HG03039 (cell line): ENCODE measurements around the gene ADRA1B.

Experiments
- ATAC-seq: cut with Tn5 transposase; IDR thresholded peaks from one replicate; pipeline ENCODE4 v1.9.1; 2021; ENCODE audit warnings: mild to moderate bottlenecking, moderate library complexity; ENCODE audit not compliant: unreplicated experiment

ADRA1B gene

GRCh38 chr5:159923008-159923407 is 6.7 kb downstream of the ADRA1B start:
- no peak for ATAC-seq

- ATAC-seq, result no peak
These were observed 12.0 kb downstream of the ADRA1B start for GRCh38 chr5:159928122-159928909.

DNA sequence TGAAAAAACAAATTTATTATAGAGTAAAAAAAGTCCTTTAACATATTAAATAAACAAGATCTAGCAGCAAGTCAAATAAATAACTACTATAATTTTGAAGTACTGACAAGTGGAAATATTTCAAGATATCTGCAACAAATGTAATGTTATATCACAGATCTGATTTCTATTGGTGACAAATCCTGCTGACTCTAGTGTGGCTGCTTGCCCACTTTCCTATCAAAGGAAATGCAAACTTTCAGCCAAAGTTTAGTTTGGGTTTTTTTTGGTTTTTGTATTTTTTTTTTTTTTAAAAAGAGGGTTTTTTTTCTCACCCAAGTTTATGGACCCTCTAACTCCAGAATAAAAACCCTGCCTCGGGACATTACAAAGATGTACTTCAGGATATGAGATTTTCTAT is 12.9 kb downstream of the ADRA1B start:
- no peak for ATAC-seq

DNA sequence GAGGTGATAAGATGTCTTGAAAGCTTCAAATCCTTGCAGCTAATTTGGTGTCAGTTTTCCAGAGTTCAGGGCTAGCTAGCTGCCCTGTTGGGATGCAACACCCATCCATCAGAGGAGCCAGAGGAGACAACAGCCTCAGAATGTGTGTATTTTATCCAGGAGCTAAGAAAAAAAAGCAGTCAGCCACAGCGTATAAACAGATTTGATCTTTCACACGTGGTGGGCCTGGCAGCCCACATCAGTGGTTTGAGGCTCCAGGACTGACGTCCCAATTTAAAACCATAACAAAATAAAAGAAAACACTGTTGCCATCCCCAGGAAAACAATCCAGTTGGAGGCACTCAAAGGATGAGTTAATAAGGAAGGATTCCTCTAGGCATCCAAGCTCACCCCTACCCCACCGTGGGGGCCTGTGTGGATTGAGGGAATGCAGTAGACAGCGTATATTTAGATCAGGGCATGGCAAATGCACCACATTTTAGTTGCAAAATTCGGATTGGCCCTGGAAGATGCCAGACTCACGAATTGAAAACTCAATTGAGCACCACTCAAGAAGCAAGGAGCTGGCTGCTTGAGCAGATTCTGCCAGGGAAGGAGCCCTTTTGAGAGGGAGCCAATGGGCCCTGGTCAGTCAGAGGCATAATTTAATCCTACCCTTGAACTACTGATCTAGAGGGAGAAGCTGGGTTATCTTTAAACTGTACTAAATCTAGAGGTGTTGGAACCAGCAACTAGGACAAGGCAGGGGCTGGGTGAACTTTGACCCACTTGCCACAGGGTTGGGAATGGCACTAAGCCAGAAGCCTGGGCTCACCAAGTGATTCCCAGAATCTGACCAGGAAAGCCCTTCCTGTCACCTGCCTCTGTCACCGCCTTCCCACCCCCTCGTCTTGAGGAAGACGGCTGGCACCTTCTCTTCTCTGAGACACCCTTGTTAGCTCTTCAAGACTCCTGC is 17.5 kb downstream of the ADRA1B start:
- ATAC-seq, result no peak

DNA sequence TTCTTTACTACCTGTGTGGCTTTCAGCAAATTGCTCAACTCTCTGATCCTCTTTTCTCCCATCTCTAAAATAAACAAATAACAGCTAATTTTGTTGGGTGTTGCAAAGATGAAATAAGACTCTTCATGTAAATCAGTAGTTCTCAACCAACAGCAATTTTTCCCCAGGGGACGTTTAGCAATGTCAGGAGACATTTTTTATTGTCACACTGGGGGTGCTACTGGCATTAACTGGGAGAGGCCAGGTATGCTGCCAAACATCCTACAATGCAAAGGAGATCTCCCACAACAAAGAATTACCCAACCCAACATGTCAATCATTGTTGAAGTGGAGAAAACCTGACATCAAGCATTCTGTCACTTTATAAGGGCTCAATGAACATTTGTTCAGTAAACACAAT is 19.7 kb downstream of the ADRA1B start:
- no peak for ATAC-seq

DNA sequence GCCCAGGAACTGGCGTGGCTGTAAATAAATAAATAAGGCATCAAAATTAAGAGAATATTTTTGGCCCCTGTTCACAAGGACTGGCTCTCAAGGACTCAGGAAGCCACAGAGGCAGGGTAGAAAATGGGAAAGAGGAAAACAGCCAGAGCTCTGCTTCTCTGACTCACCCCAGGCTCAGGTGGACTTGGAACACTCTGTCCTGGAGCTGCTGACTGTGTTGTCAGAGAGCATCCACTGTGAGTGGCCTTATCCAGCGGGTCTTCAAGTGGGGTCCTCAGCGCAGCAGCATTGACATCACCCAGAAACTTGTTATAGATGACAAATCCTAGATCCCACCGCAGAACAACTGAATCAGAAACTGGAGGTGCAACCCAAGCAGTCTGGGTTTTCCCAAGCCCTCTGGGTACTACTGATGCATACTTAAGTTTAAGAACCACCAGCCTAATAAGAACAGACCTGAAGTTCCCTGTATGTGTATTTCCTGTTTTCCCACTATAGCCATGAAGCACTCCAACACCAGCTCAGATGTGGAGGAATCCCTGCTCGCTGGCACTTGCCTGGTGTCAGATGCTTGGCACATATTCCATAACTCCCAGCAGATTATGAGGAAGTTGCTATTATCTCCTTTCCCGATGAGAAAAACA is 20.5 kb downstream of the ADRA1B start:
- no peak for ATAC-seq

DNA sequence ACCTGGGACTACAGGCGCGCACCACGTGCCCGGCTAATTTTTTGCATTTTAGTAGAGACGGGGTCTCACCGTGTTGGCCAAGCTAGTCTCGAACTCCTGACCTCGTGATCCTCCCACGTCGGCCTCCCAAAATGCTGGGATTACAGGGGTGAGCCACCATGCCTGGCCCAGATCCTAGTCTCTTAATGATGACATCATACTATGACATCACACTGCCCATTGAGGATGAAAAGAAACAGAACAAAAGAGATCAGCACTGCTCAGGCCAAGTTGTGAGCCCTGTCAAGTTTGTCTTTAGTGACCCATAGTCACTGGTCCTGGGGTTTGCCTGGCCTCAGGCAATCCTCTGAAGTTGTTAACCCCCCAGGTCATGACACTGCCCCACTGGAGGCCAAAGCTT is 21.3 kb downstream of the ADRA1B start:
- ATAC-seq, result no peak

DNA sequence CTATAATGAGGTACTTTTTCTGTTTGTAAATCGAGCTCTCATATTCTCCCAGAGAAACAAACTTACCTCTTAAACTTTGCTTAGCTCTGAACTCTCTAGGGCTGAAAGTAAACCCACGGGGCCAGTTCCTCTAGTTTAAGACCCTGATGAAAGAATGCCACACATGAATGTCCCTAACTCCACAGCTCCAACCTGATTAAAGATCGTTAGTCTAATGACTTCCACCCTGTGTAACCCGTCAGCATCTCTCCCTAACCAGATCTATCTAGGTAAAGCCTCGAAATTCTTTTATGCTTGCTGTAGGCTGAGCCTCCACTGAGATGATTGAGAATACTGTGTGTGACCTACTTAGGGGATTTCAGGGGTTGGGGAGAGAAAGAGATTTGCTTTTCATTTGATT is 27.0 kb downstream of the ADRA1B start:
- no peak for ATAC-seq

DNA sequence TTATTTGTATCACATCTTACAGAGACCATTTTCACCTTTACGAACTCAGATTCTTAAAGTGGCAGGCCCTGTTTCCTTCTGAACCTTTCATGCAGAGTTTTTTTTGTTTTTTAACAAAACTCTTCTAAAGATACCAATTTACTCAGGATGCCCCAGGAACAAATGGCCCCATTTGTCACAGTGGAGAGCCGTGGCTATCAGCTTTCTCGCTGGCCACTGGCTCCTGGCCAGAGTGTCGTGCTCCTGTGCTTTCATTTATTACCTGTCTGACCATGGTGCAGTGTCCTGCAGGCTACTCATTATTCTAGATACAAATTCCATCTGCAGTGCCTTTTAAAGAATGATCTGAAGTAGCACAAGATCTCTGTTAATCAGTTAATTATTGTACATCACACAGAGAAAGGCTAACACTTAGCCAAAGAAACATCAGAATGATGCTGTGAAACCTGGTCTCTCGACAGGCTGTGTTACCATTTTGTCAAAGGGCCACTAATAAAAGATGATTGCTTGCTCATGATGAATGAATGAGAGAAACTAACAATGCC is 27.8 kb downstream of the ADRA1B start:
- ATAC-seq, result no peak

DNA sequence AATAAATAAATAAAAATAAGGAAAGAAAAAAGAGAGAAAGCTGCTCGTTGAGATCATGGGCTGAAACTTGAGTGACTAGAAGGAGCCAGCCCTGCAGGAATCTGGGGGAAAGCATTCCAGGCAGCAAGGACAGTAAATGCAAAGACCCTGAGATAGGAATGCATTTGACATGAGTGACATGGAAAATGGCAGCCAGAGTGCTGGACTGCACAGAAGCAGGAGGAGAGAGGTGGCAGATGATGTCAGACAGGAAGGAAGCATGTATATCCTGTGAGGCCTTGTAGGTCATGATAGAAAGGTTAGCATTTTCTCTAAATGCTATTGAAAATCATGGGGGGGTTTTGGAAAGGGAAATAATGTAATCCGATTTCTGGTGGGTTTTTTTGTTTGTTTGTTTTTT is 29.1 kb downstream of the ADRA1B start:
- ATAC-seq, result no peak

DNA sequence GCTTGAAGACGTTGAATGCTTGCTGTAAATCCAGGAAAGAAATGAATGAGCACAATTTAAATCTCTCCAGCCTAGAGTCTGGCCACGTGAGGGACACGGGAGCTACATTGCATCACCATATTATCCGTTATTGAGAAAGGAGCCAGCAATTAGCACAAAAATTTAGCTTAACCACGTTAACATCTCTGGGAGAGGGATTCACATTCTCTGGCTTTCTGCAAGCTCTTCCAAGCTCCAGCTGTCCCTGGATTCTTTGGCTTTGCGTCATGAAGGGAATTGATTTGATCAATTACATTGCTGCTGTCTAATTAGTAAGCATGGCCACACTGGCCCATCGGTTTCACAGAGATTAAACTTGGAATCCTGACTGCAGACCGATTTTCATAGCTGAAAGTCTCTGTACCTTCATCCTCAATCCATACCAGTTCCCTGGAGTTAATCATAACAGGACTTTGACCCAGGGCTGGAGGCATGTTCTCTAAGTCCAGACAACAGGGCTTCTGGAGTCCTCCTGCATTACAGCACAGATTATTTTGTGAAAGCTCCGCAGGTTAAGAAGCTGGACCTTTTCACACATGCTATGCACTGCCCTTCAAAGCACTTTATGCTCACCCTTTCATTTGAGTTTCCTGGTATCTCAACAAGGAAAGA is 31.6 kb downstream of the ADRA1B start:
- no peak for ATAC-seq

GRCh38 chr5:159951387-159951786 is 35.1 kb downstream of the ADRA1B start:
- no peak for ATAC-seq

GRCh38 chr5:159951834-159952233 is 35.6 kb downstream of the ADRA1B start:
- no peak for ATAC-seq

- no peak for ATAC-seq
These were observed 37.3 kb downstream of the ADRA1B start for GRCh38 chr5:159953609-159954008.

DNA sequence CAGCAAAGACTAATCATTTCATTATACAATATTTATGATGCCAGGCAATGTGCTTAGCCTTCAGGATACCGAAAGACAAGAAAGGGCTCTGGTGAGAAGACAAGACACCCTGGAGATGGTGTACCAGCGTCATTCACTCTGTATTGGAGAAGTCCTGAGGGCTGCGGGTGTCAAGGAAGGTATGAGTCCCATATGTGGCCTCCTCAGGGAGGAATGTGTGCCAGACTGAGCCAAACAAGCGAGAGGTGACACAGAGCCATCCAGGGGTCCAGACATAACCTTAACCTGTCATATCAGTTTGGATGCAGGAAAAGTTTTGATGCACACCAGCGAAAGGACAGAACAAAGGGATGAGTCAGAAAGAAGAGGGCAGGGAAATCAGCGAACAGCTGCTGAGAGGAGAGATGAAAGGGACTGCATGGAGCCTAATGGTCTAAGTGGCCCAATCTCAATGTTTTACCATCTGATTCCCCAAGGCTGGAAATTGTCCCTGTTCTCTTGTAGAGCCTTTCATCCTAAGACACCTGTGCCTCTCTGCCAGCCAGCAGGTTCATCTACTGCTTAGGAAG is 38.9 kb downstream of the ADRA1B start:
- no peak for ATAC-seq

DNA sequence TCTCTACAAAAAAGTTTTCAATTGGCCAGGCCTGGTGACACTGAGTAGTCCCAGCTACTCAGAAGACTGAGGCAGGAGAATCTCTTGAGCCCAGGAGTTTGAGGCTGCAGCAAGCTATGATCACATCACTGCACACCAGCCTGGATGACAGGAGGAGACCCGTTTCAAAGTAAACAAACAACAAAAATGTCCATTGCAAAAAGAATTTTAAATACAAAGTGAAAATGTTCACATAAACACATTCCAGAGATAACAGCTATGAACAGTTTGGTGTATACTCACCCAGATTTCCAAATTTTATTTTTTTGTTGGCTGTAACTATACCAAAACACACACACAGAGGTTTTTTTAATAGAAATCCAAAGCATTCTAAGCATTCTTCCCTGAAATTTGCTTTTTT is 39.8 kb downstream of the ADRA1B start:
- ATAC-seq, result no peak

- ATAC-seq, result no peak
These were observed 45.2 kb downstream of the ADRA1B start for GRCh38 chr5:159961176-159962160.

DNA sequence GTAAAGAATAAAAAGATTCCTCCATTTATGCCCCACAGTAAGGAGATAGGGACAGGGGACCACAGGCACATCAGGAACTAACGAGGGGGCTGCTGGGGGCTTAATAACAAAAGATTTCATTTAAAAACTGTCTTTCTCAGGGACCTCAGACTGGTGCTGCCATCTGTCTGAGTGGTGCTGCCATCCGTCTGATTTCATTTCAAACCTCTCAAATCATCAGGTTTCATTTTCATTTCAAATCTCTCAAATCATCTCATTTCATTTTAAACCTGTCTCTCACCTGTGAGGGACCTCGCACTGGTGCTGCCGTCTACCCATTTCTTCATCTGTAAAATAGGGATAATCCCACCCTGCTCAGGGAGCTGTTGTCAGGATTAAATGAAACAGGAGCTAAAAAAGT is 45.9 kb downstream of the ADRA1B start:
- ATAC-seq, result no peak

- ATAC-seq, result no peak
These were observed 47.7 kb downstream of the ADRA1B start for GRCh38 chr5:159963935-159964334.
